K562 (cell line): ENCODE data around the gene SLC27A2. TPM values are rescaled to one million over a fixed set of nuclear protein-coding genes. Genes with fewer than 3 reads are reported as not detected.

Experiments
- ATAC-seq: fragments of 200-7000 bp; cut with Tn5 transposase; 3 replicates; pipeline ENCODE4 v1.9.1; 2020; ENCODE audit warnings: moderate library complexity
- BruUV-seq: library from RNA; stranded (reverse); fragments of 400-500 nt; replicated peaks from 2 replicates; lab custom pipeline; 2021; lab: Mats Ljungman, UMichigan
- CTCF ChIA-PET: fragments of 300-600 bp; formaldehyde crosslinking; extraction: SDS; loops from one replicate; lab custom pipeline; 2021; ENCODE audit warnings: low intra/inter-chr PET ratio; lab: Yijun Ruan, JAX
- POLR2A ChIA-PET: fragments of 300-600, 350-650 bp; sonication (Branson Sonifier 250); formaldehyde crosslinking; extraction: SDS; loops from one replicate; lab custom pipeline; 2021; ENCODE audit warnings: antibody characterized with exemption, inconsistent platforms; lab: Yijun Ruan, JAX
- DNase-seq, 4 experiments: peaks; one replicate each; pipeline versions ENCODE4 v3.0.0 to v3.0.0-alpha.2; 2011 to 2018; ENCODE audit warnings: low spot score in 3 of 4, mixed read lengths in 3 of 4; ENCODE audit errors: extremely low read depth in 1 of 4
- FAIRE-seq: peaks from 2 replicates; lab custom pipeline; 2011; peaks lifted over from hg19 to GRCh38; lab: Jason Lieb, UNC
- H2AFZ ChIP-seq: 2 replicates; pipeline ENCODE4 v1.6.0; 2011; ENCODE audit warnings: low read depth, low read length, control low read depth, inconsistent platforms
- H3K27ac ChIP-seq: fragments of 200-600 bp; 3 replicates; pipeline ENCODE4 v1.8.0; 2011; ENCODE audit warnings: low read depth, mild to moderate bottlenecking, control low read depth, inconsistent platforms, low read length, moderate library complexity, mixed read lengths; ENCODE audit errors: extremely low read depth
- H3K27me3 ChIP-seq, 2 experiments: fragments of 300-600 bp in 1 of 2; 2 replicates in 1 of 2; 3 replicates in 1 of 2; pipeline versions ENCODE4 v1.6.0 to v1.8.0; 2011; ENCODE audit warnings: inconsistent platforms in 2 of 2, low read length in 2 of 2, mild to moderate bottlenecking in 1 of 2, mixed read lengths in 1 of 2, moderate library complexity in 1 of 2; ENCODE audit not compliant: control insufficient read depth in 2 of 2, insufficient read depth in 2 of 2
- H3K36me3 ChIP-seq: fragments of 300-600 bp; 3 replicates; pipeline ENCODE4 v1.8.0; 2011; ENCODE audit warnings: mild to moderate bottlenecking, low read length, inconsistent platforms; ENCODE audit not compliant: control insufficient read depth, insufficient read depth
- H3K4me1 ChIP-seq, 2 experiments: fragments of 200-600 bp in 1 of 2; replicated peaks in 1 of 2; 2 replicates in 1 of 2; 3 replicates in 1 of 2; pipeline versions ENCODE4 v1.5.1 to v1.8.0; 2011; ENCODE audit warnings: inconsistent platforms in 2 of 2, low read length in 2 of 2, mild to moderate bottlenecking in 1 of 2, mixed read lengths in 1 of 2, moderate library complexity in 1 of 2; ENCODE audit not compliant: control insufficient read depth in 2 of 2, insufficient read depth in 2 of 2
- H3K4me2 ChIP-seq: 2 replicates; pipeline ENCODE4 v1.6.1; 2011; ENCODE audit warnings: low read length, control low read depth, inconsistent platforms, mixed read lengths; ENCODE audit not compliant: insufficient read depth
- H3K4me3 ChIP-seq: fragments of 200-600 bp; sonication (generic), shearing (Covaris generic); 2 replicates; pipeline ENCODE4 v1.5.1; 2016; ENCODE audit warnings: control low read depth, inconsistent platforms
- H3K79me2 ChIP-seq: fragments of 200-600 bp; 3 replicates; pipeline ENCODE4 v1.8.0; 2011; ENCODE audit warnings: low read length, inconsistent platforms; ENCODE audit not compliant: control insufficient read depth, insufficient read depth
- H3K9ac ChIP-seq, 2 experiments: 2 replicates each; pipeline versions ENCODE4 v1.6.0 to v1.6.1; 2011; ENCODE audit warnings: low read depth in 2 of 2, low read length in 2 of 2, control low read depth in 1 of 2, inconsistent platforms in 1 of 2, mild to moderate bottlenecking in 1 of 2, mixed read lengths in 1 of 2; ENCODE audit not compliant: insufficient read depth in 1 of 2
- H3K9me1 ChIP-seq: one replicate; pipeline ENCODE4 v1.6.0; 2011; ENCODE audit warnings: inconsistent platforms, mild to moderate bottlenecking, low read length, moderate library complexity; ENCODE audit not compliant: control insufficient read depth, insufficient read depth
- H3K9me3 ChIP-seq: replicated peaks from 2 replicates; pipeline ENCODE4 v1.5.1; 2011; ENCODE audit warnings: low read depth, low read length, inconsistent platforms; ENCODE audit not compliant: control insufficient read depth, insufficient read depth
- H4K20me1 ChIP-seq: replicated peaks from 2 replicates; pipeline ENCODE4 v1.6.1; 2011; ENCODE audit warnings: low read length, inconsistent platforms, mixed read lengths; ENCODE audit not compliant: control insufficient read depth, insufficient read depth
- CTCF ChIP-seq, 3 experiments: IDR thresholded peaks in 2 of 3; conservative IDR thresholded peaks in 1 of 3; 2 replicates each; pipeline ENCODE4 v1.5.1; 2011 to 2012; ENCODE audit warnings: low read length in 3 of 3, mild to moderate bottlenecking in 3 of 3, control low read depth in 2 of 3, improper control_type of control experiment in 1 of 3, inconsistent platforms in 1 of 3, low read depth in 1 of 3, mixed read lengths in 1 of 3, moderate library complexity in 1 of 3; ENCODE audit not compliant: insufficient read depth in 2 of 3
- ETV1 ChIP-seq: fragments of 450-650 bp; conservative IDR thresholded peaks from 2 replicates; pipeline ENCODE4 v1.6.1; 2016; ENCODE audit warnings: missing genetic modification characterization, control low read depth, low read depth, missing compliant biosample characterization
- JUND ChIP-seq, 2 experiments: IDR thresholded peaks; 2 replicates in 1 of 2; 3 replicates in 1 of 2; pipeline ENCODE4 v1.6.1; 2011; ENCODE audit warnings: borderline replicate concordance in 2 of 2, low read depth in 2 of 2, low read length in 2 of 2, improper control_type of control experiment in 1 of 2, missing biosample characterization in 1 of 2, missing genetic modification characterization in 1 of 2, missing genetic modification reagents in 1 of 2
- REST ChIP-seq, 2 experiments: fragments of 450-650 bp; formaldehyde crosslinking in 1 of 2; IDR thresholded peaks; 2 replicates each; pipeline versions ENCODE4 v1.4.0 to v1.6.1; 2014 to 2020; ENCODE audit warnings: mild to moderate bottlenecking in 2 of 2, borderline replicate concordance in 1 of 2, low read depth in 1 of 2
- SMC3 ChIP-seq: conservative IDR thresholded peaks from 2 replicates; pipeline ENCODE4 v1.6.1; 2011; ENCODE audit warnings: low read depth, low read length, improper control_type of control experiment; ENCODE audit not compliant: insufficient read depth
- ZNF589 ChIP-seq: fragments of 200-800 bp; sonication (Bioruptor generic); IDR thresholded peaks from 2 replicates; pipeline ENCODE4 v1.6.1; 2016; ENCODE audit warnings: low read depth, missing genetic modification characterization, missing compliant biosample characterization
- WGBS: fragments of 100-300 bp; shearing (Covaris generic); methylation state at CpG from one replicate; pipeline ENCODE4 v1.1.6; 2016; ENCODE audit warnings: low coverage, mixed read lengths; ENCODE audit not compliant: insufficient coverage; ENCODE audit errors: missing lambda C conversion rate; 5-methylcytosine and 5-hydroxymethylcytosine counted together
- in situ Hi-C: fragments of 300-500 bp; cut with MboI; formaldehyde crosslinking; loops from 4 replicates; pipeline ENCODE4 v1.15.0; 2018; ENCODE audit warnings: inconsistent platforms, mixed read lengths
- intact Hi-C: fragments of 100-400 bp; cut with micrococcal nuclease; formaldehyde crosslinking; loops from 2 replicates; pipeline ENCODE4 v1.14.2; 2022
- polyA plus RNA-seq, 8 experiments: library from polyadenylated mRNA; depleted of rRNA in 4 of 8; stranded (reverse) in 5 of 8; unstranded in 3 of 8; fragments of >200 nt; fragmentation: Nextera tagmentation in 2 of 8; fragmentation: Illumina TruSeq in 1 of 8; extraction: Ambion mirVana in 2 of 8; extraction: Trizol in 1 of 8; gene quantifications; 2 replicates each; pipeline versions ENCODE4 v1.2.1 to v1.2.3, GENCODE V29; 2011 to 2014; ENCODE audit warnings: inconsistent platforms in 1 of 8, missing spikeins in 1 of 8
- total RNA-seq, 7 experiments: library from RNA; depleted of rRNA in 6 of 7; stranded (reverse); fragments of >200 nt in 6 of 7; fragmentation: Illumina TruSeq in 2 of 7; extraction: Trizol in 2 of 7; gene quantifications; 2 replicates each; pipeline versions ENCODE4 v1.2.1 to v1.2.3, GENCODE V29; 2011 to 2021; ENCODE audit warnings: low replicate concordance in 1 of 7
- TF ChIP-seq, protein P1 (sequence below): IDR thresholded peaks from 2 replicates; pipeline ENCODE4 v1.6.1; 2012; ENCODE audit warnings: low read depth, low read length, improper control_type of control experiment, borderline replicate concordance

Gene SLC27A2
- total and polyA plus RNA-seq, 9 of the 15 experiments (the other 6 are each of a cell fraction or from before 2014, with no cell fraction given) = 4.9 to 38.0 (median 22.7) TPM

- in situ Hi-C loops = loop anchor here (5.0 to 25.0 kb wide), 3 partner anchors 177 to 1783 kb away; no protein-coding TSS in a partner anchor
- Histone ChIP-seq H3K36me3 (no peaks in the 10 kb centered on the region), H3K27ac (no peak overlapping the region), H3K9me1 (no peaks in the 10 kb centered on the region), H3K79me2 (no peaks in the 10 kb centered on the region), H2AFZ (peak overlapping the region; percentile 54), H3K9ac (no peak overlapping the region), H3K27me3 (no peaks in the 10 kb centered on the region), H3K9me3 (no peaks in the 10 kb centered on the region), H3K4me1 (peaks cover 0 to 5% of the 10 kb centered on the region in 2 experiments; a peak in 3 of 5 replicates), H3K4me2 (no peak overlapping the region), H3K4me3 (no peak overlapping the region), H4K20me1 (no peaks in the 10 kb centered on the region)
- intact Hi-C loops = loop anchor here (1.0 to 10.0 kb wide), 6 partner anchors 29 to 721 kb away; partner anchors contain the start of gene FGF7
- DNase-seq (peak; percentile 60 to 79 (median 68)), FAIRE-seq (peak; percentile 85), ATAC-seq (peak; percentile 87)
- ChIA-PET CTCF (interaction anchor here (0.7 to 2.2 kb wide), 6 partner anchors 171 to 1809 kb away, joined by 3 to 13 read pairs (median 6); no protein-coding TSS in a partner anchor), POLR2A (interaction anchor here (0.6 to 1.3 kb wide), 3 partner anchors 37 to 1284 kb away, joined by 3 read pairs; no protein-coding TSS in a partner anchor)
- WGBS = 9% methylated on average over 2 of the region's 2 CpGs
- no TSS peak for BruUV-seq
- TF ChIP-seq SMC3 (peak; percentile 4; the same call in 1 of the 2 replicates), ETV1 (no peak), CTCF (IDR thresholded peaks at IDR 0.05 in 2 of 3, conservative IDR thresholded peaks at IDR 0.05 in 1 of 3; ENCODE audit: insufficient read depth in 2 of 3, low read depth in 1 of 3, low read length in 3 of 3) (peak; percentile 38 to 66 (median 45); a peak in 4 of 6 replicates), JUND (IDR thresholded peaks at IDR 0.05; ENCODE audit: borderline replicate concordance, low read depth, low read length) (peak; percentile 74), JUND (tag; IDR thresholded peaks at IDR 0.05; ENCODE audit: borderline replicate concordance, low read depth, low read length) (peak; percentile 88), ZNF589 (CRISPR knock-in tag) (no peak), REST (IDR thresholded peaks at IDR 0.05; ENCODE audit: borderline replicate concordance) (peak; percentile 71; the same call in 1 of the 2 replicates), REST (CRISPR knock-in tag; IDR thresholded peaks at IDR 0.05; ENCODE audit: low read depth) (no peak)
- TF ChIP-seq, protein P1, sequence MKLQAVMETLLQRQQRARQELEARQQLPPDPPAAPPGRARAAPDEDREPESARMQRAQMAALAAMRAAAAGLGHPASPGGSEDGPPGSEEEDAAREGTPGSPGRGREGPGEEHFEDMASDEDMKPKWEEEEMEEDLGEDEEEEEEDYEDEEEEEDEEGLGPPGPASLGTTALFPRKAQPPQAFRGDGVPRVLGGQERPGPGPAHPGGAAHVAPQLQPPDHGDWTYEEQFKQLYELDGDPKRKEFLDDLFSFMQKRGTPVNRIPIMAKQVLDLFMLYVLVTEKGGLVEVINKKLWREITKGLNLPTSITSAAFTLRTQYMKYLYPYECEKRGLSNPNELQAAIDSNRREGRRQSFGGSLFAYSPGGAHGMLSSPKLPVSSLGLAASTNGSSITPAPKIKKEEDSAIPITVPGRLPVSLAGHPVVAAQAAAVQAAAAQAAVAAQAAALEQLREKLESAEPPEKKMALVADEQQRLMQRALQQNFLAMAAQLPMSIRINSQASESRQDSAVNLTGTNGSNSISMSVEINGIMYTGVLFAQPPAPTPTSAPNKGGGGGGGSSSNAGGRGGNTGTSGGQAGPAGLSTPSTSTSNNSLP = peak; percentile 52; the same call in 1 of the 2 replicates
These were observed 36.5 kb upstream of the SLC27A2 start for GRCh38 chr15:50145451-50145872.
